T-helper 2 cell (primary cell): ENCODE results near the gene POLDIP2.

Experiments
- DNase-seq, 5 experiments: peaks; one replicate each; pipeline versions ENCODE4 v3.0.0 to v3.0.0-alpha.2; 2012 to 2022

Gene POLDIP2

DNA sequence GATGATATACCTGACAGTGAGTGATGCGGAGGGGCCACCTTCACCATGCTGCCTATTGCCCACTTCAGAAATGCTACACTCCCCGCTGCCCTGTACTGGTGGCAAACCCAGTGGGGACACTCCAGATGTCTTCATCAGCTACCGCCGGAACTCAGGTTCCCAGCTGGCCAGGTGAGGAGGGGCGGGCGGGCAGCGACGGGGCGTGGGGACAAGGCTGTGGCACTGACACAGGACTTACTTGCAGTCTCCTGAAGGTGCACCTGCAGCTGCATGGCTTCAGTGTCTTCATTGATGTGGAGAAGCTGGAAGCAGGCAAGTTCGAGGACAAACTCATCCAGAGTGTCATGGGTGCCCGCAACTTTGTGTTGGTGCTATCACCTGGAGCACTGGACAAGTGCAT is 30.8 kb upstream of the POLDIP2 start:
- no peak for DNase-seq

DNA sequence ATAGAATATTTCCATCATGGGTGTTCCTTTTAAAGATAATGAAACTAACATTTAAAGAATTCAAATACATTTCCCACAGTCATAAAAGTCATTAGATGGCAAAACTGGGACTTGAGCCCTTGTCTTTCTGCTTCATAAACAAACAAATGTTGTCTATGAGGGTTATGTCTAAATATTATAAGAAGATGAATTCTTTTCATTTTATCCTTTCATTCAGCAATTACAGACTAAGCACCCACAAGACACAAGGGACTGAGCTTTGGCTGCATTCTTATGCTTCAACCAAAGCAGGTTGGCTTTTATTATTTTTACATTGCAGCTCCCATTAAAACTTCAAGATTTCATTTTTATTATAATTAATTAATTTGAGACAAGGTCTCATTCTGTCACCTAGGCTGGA is 29.1 kb upstream of the POLDIP2 start:
- no peak for DNase-seq

DNA sequence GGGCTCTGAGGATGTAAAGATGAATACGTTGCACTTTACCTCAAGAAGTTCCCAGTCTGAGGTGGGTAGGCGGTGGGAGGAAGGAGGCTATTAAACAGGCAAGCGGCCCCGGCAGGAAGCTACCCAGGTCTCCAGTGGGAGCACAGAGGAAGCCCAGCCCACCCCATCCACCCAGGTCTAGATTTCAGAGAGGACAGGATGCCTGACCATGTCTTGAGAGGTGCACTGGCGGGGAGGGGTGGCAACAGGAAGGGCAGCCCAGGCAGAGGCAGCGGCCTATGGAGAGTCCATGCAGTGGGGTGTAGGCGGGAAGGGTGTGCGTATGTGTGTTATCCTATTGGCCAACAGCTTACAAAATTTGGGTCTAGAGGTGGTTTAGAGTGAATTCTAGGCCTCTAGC is 28.1 kb upstream of the POLDIP2 start:
- DNase-seq, result peak in 1 of 5 experiments; percentile 45

DNA sequence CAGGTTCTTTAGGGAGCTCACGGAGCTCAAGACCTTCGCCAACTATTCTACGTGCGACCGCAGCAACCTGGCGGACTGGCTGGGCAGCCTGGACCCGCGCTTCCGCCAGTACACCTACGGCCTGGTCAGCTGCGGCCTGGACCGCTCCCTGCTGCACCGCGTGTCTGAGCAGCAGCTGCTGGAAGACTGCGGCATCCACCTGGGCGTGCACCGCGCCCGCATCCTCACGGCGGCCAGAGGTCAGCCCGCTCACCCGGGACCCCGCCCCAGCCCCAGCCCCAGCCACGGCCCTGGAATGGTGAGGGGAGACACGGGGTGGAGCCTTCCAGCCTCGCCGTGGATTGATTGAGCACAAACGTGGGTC is 27.7 kb upstream of the POLDIP2 start:
- peak in 1 of 5 experiments; percentile 16 for DNase-seq

DNA sequence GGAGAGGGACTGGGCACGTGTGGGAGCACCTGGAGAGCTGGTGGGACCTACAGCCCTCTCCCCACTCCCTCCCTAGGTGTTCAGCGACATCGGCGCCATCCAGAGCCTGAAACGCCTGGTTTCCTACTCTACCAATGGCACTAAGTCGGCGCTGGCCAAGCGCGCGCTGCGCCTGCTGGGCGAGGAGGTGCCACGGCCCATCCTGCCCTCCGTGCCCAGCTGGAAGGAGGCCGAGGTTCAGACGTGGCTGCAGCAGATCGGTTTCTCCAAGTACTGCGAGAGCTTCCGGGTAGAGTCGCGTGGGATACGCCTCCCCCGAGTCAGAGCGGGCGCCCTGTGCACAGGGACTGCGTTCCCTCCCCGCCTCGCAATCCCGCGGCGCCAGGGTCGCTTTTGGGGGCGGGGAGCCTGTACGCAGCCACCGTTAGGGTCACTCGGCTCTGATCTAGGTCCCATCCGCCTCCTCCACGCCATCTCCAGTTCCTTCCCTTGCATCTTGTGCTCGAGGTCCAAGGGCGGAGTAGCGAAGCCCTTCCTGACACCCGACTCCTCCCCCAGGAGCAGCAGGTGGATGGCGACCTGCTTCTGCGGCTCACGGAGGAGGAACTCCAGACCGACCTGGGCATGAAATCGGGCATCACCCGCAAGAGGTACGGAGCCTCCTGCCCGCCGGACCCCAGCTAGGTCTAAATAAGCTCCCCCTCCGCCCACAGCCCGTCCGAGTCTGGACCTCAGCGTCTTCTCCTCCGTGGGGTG is 27.1 kb upstream of the POLDIP2 start:
- DNase-seq, result peak; percentile 32 to 88 (median 39)

DNA sequence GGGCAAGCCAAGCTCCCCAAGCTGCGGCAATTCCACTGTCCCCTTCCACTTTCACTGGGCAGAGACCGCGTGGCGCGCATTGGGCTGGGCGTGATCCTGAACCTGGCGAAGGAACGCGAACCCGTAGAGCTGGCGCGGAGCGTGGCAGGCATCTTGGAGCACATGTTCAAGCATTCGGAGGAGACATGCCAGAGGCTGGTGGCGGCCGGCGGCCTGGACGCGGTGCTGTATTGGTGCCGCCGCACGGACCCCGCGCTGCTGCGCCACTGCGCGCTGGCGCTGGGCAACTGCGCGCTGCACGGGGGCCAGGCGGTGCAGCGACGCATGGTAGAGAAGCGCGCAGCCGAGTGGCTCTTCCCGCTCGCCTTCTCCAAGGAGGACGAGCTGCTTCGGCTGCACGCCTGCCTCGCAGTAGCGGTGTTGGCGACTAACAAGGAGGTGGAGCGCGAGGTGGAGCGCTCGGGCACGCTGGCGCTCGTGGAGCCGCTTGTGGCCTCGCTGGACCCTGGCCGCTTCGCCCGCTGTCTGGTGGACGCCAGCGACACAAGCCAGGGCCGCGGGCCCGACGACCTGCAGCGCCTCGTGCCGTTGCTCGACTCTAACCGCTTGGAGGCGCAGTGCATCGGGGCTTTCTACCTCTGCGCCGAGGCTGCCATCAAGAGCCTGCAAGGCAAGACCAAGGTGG is 24.0 kb upstream of the POLDIP2 start:
- peak in 1 of 5 experiments; percentile 50 for DNase-seq

DNA sequence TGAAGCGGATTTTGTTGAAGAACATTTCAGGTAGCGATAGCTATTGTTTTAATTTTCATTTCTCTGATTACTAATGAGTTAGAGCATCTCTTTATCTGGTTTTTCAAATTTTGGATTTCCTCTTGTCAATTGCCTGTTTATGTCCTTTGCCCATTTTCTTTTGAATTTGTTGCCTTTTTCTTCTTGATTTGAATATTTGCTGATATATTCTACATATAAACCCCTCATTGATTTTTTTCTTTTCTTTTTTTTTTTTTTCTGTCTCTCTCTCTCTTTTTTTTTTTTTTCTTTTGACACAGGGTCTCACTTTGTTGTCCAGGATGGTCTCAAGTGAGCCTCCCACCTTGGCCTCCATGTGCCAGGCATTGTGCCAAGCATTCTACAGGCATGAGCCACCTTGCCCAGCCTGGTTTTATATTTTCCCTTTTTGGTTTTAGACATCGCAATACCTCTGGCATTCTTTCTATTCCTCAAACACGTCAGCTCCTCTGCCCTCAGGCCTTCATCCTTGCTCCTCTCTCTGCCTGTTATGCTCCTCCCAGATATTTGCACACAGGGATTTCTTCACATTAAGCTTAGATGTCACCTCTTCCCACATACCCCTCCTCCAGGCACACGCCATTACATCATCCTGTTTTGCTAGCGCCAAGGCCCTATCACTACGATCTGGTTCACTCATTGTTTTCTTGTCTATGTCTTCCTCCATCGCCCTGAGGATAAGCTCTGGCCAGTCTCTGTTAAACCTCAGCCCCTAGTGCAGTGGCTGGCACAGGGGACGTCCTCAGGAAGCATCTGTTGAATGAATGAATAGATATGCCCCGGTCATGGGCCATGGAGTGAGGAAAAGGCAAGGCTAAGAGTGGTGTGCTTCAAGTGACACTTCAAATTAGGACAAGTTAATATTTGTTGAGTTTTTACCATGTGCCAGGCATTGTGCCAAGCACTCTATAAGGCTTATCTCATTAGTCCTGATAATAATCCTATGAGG is 22.8 kb upstream of the POLDIP2 start:
- DNase-seq, result no peak

DNA sequence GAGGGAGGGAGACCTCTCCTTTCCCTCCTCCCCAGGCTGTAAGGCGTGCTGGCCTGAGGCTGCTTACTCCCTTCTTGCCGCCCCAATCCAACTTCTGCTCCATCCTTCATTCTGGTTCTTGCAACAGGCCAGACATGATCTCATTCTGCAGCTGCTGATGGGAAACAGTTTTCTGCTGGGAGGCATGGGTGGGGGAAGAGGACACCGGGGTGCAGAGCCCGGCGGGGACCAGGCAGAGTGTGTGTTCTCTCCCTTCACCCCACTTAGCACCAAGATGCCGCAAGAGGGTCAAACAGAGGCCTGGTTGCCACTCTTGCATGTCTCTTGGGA is 15.6 kb upstream of the POLDIP2 start:
- no peak for DNase-seq

DNA sequence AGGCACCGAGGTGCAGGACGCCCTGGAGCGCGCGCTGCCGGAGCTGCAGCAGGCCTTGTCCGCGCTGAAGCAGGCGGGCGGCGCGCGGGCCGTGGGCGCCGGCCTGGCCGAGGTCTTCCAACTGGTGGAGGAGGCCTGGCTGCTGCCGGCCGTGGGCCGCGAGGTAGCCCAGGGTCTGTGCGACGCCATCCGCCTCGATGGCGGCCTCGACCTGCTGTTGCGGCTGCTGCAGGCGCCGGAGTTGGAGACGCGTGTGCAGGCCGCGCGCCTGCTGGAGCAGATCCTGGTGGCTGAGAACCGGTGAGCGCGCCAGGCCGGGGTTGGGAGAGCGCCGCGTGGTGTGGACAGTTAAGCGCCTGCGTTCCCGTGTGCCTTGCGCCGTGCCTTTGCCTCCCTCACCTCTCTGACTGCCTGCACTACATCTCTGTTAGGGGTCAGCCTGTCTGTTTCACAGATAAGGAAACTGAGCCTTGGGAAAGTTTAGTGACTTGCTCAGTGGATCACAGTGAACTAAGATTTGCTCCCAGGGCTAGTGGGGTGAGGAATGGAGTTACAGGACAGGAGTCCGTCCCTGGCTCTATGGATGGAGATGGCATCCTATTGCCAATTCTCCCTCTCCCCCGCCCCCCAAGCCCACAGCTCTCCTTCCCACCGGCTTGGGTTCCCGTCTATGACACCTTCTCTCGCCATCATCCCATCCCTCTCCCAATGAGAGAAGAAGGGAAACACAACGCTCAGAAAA is 15.0 kb upstream of the POLDIP2 start:
- peak in 1 of 5 experiments; percentile 55 for DNase-seq

DNA sequence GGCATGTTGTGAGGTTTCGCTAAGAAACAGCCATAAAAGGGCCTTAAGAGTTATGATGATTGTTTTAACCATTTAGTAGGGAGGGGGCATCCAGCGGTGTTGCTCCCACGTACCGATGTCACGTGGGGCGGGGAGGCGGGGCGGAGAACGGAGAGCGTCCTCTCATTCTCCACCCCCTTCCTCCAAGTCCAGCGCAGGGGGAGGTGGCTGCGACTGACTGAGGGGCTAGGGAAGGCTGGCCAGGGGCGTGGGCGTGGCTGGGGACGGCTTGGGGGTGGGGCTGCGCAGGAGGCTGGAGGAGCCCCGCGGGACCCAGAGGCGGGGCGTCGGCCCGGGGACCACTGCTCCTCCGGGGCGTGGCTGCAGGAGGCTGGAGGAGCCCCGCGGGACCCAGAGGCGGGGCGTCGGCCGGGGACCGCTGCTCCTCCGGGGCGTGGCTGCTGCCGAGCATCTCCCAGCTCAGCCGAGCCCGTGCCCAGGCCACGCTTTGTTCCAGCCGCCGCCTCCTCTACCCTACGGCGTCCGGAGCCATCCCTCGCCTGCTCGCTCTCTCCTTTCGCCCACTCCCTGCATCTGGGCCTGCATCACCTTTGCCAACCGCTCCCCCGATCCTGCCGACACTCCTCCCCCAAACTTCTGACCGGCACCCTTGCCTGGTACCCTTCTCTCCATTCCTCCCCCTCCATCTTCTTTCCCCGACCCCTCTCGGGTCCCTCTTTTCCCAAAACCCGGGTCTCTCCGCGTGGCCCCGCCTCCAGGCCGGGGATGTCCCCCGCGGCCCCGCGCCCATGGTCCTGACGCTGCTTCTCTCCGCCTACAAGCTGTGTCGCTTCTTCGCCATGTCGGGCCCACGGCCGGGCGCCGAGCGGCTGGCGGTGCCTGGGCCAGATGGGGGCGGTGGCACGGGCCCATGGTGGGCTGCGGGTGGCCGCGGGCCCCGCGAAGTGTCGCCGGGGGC is 14.2 kb upstream of the POLDIP2 start, which contains the start of gene SARM1:
Gene SARM1 (plus strand): TSS at position 450 of the 958 bp plus-strand sequence. CDS start 339 bp downstream, at position 789.
- DNase-seq, result peak; percentile 64 to 93 (median 76)

DNA sequence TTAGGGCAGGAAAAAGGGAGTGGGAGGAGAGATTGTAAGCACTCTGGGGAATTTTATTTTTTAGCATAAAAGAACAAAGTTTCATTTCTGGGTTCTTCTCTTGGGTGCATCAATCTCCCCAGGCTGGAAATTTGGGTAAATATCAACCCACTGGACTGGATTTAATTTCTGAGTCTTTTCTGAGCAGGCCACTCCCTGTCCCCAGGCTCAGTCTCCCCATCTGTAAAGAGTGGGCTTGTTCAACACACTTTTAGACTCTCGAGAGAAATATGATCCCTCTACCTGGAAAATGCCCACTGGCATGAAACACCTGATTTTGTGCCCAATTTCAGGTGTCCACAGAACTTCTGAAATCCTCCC is 13.4 kb upstream of the POLDIP2 start:
- DNase-seq, result no peak

DNA sequence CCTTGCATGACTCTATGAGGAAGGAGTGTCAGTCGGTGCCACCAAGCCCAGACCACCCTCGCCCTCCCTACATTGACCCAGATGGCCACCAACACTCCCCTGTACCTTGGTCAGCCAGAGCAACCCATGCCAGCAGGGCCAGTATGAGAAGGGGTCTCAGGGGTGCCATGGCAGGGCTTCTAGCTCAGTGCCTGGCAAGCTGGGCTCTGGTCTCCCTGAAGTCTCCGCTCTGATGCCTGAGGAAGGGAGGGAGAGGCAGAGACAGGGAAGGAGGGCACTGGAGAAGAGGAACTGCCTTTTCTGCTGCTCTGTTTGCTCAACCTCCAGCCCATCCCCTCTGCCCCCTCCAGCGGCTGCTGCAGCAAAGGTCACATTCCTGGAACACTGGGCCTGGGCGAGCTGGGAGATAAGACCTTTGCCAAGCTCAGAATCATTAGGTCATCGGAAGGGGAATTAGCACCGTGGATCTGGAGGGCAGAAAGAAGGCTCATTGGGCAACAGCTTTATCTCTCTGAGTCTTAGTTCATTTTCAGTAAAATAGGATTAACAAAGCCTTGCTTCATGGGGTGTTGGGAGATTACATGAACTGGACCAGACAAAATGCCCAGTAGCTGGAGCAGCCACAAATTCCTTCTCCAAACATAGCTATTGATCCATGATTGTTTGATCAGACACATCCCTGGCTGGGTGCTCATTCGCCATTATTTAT is 12.9 kb upstream of the POLDIP2 start, which contains the start of gene VTN:
Gene VTN (minus strand): TSS at position 273 of the 709 bp plus-strand sequence. CDS start 104 bp downstream, at position 169.
- no peak for DNase-seq

DNA sequence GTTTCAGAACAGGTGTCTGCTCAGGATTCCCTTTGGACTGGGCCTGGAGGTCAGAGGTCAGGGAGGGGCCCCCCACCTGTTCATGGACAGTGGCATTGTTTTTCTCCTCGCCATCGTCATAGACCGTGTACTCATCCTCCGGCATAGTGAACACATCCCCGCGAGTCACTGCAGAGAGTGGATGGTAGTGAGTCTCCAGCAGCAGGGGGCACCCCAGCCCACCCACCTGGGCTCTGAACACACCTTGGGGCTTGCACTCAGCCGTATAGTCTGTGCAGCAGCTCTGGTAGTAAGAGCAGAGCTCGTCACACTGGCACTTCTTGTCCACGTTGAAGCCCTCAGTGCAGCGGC is 12.3 kb upstream of the POLDIP2 start:
- DNase-seq, result no peak

DNA sequence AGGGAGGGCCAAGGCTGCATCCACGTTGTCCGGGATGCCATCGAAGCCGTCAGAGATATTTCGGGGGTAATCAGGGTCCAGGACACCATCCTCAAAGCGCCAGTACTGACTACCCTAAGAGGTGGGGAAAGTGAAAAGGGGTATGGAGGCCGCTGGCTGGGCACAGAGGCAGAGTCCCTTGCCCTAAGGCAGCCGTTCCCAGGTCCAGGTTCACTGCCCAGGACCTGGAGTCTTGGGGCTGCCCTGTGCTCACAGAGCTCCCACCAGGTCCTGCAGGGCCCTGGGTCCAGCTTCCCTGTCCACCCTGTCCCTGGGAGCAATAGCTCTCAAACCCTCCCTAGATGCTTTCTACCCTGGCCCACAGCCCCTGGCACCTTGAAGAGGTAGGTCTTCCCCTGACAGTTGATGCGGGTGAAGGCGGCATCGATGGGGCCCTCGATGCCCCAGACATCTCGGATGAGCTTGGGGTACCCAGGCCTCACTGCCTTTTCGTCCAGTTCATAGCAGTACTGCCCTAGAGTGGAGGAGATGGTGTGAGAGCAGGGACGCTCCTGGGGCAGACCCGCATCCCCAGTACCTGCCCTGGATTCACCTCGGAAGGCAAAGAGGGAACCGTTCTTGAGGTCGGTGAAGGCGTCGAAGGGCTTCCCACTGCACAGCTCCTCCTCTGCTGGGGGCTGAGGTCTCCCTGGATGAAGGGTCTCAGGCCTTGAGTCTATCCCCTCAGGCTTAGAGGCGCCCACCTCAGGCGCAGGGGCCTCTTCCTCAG is 11.8 kb upstream of the POLDIP2 start:
- no peak for DNase-seq

DNA sequence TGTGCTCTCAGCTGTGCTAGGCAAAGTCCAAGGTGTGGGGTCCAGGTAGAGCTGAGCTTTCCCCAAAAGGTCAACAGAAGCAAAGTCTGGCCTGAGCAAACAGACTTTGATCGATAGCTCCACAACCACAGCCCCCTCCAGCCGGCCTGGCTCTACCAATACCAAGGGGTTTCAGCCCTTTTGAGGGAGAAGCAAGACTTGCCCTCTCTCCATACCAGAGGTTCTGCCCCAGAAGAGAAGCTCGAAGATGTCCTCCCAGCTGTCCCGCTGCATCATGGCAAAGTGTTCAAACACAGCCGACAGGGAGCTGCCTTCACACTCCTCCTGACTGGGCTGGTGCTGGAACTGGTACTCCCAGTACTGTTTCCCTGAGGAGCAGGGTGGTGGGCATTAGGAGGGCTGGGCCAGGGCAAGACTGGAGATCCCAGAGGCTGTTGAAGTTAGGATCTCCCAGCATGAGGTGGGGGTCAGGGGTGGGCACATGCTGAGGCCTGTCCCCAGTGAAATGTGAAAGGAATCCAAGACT is 11.0 kb upstream of the POLDIP2 start:
- no peak for DNase-seq

DNA sequence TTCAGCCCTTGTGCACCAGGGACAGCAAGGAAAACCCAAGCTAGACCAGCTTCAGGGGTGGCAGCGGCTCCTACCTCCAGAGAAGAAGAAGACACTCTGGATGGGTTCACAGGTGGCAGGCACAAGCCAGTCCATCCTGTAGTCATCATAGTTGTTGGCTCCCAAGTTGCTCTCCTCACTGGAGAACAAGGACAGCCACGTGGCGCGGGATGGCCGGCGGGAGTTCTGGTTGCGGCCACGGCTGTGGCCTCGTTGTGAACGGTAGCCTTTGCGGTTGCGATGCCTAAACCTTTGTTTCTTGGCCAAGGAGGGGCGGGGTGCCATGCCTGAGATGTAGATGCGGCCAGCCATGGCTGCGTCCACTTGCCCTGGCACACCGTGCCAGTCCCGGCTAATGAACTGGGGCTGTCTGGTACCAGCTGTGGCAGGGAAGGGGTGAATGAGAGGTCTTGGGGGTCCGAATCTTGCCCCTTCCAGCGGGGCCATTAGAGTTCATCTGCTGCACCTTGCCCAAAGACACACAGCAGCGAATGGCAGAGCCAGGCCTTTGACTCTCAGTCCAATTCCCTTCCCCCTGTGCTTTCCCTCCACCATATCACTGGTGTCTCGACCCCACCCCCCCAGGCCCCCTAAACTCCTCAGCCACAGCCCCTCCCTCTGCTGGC is 10.4 kb upstream of the POLDIP2 start:
- no peak for DNase-seq

DNA sequence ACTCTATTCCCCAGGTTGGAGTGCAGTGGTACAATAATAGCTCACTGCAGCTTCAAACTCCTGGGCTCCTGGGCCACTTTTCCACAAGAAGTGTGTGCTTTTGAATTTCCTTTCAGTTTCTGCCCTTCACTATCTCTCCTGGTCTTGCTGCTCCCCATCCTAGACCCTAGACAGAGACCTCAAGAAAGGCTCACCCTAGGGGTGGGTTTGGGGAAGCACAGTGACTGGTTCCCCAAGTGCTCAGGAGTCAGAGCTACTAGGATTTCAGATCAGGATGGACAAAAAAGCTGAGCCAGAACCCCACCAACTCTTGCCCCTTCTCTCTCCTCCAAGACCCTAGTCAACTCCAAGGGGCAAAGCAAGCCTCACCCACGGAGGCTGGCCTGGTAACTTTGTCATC is 9.3 kb upstream of the POLDIP2 start:
- DNase-seq, result no peak

DNA sequence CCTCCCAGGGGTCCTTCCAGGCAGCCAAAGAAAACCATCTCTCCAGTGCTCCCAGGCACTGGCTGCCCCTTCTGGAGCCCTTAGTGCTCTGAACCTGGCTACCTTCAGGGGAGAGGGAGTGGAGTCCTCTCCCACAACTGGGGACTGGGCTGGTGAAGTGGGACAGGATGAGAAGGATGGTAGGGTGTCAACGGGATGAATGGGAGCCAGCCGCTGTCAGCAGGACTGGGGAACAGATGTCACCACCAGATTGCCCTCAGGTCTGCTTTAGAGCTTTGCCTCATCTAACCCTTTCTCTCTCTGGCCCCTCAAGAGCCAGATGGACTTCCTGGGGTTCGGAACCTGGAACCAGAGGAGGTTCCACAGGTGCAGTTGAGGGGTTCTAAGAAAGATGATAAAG is 8.2 kb upstream of the POLDIP2 start:
- no peak for DNase-seq
